ENCODE results near the gene GPR143. TPM values are rescaled to one million over a fixed set of nuclear protein-coding genes. Genes with fewer than 3 reads are reported as not detected.

GPR143 gene
- total RNA-seq, 1 experiment from 2014 or later = 1.2 TPM

DNA sequence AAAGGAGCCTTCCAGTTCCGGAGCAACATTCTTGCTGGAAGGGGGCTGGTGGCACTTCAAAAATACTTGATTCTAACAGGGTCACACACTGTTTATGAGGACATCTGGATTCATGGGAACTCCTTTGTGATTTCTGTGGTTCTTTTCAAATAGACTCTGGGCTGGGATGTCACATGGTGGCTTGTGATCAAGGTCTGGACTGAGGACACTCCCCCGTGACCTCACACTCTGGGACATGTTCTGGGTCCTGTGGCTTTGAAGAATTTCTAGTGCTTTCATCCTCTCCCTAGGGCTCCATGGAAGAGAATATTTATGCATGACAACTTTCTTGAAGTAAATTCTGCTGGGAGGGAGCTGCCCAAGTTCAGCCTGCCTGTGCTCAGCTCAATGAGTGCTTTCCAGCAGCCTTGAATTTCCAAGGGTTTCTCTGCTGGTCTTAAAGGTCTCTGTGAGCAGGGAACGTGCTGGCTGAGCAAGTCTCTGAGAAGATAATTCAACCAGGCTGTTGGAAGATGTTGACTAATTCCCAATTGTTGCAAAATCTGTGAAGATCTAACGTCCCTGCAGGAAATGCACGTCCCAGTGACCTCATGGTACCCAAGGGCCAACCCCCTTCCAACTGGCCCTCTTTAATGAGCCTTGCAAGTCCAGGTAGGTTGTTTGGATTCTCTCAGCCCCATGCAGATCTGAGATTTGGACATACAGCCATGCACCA, 36.3 kb downstream of the GPR143 start:
- Histone ChIP-seq H3K9me3 (ENCODE audit: low read depth, low read length, poor library complexity, severe bottlenecking) (peaks cover 12% of the 10 kb centered on the region), H3K27ac (ENCODE audit: low read depth, low read length, poor library complexity, severe bottlenecking) (no peak overlapping the region), H3K27me3 (replicated peaks; ENCODE audit: insufficient read depth, low read depth, low read length, poor library complexity) (no peaks in the 10 kb centered on the region), H3K4me3 (ENCODE audit: low read depth, low read length, poor library complexity, severe bottlenecking) (no peak overlapping the region), H3K36me3 (ENCODE audit: insufficient read depth, low read length, poor library complexity, severe bottlenecking) (no peaks in the 10 kb centered on the region), H3K4me1 (ENCODE audit: insufficient read depth, low read length, poor library complexity, severe bottlenecking) (no peaks in the 10 kb centered on the region)
- POLR2A ChIA-PET (ENCODE audit: low non-redundant PET) = no interaction called here
- DNase-seq (ENCODE audit: low spot score) = no peak
- intact Hi-C loops (cut with micrococcal nuclease; ENCODE audit: unreplicated experiment) = no loop called here
- TF ChIP-seq, protein P1, sequence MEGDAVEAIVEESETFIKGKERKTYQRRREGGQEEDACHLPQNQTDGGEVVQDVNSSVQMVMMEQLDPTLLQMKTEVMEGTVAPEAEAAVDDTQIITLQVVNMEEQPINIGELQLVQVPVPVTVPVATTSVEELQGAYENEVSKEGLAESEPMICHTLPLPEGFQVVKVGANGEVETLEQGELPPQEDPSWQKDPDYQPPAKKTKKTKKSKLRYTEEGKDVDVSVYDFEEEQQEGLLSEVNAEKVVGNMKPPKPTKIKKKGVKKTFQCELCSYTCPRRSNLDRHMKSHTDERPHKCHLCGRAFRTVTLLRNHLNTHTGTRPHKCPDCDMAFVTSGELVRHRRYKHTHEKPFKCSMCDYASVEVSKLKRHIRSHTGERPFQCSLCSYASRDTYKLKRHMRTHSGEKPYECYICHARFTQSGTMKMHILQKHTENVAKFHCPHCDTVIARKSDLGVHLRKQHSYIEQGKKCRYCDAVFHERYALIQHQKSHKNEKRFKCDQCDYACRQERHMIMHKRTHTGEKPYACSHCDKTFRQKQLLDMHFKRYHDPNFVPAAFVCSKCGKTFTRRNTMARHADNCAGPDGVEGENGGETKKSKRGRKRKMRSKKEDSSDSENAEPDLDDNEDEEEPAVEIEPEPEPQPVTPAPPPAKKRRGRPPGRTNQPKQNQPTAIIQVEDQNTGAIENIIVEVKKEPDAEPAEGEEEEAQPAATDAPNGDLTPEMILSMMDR (conservative IDR thresholded peaks at IDR 0.05; ENCODE audit: low read depth, low read length) = no peak
- TF ChIP-seq EZH2 (IDR thresholded peaks at IDR 0.05; ENCODE audit: borderline replicate concordance, low read depth, low read length, poor library complexity, severe bottlenecking) = no peak
- BruUV-seq (replicated peaks) = no TSS peak
- CTCF ChIA-PET = no interaction called here

DNA sequence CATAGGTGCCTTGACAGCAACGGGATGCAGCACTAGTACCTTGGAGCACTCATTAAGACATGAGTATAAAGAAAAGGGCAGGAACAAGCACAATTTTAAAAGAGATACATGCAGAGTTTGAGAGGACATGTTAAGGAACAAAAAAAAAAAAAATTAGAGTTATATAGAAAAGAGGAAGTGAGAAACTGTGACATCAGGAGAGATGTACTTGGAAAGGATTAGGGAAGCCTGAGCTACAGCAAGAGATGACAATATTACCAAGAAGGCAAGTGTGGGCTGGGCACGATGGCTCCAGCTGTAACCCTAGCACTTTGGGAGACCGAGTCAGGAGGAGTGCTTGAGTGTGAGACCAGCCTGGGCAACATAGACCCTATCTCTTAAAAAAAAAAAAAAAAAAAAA, 37.4 kb downstream of the GPR143 start:
- no peaks in the 10 kb centered on the region for H3K36me3 ChIP-seq (ENCODE audit: insufficient read depth, low read length, poor library complexity, severe bottlenecking)
- no peak for TF ChIP-seq EZH2 (IDR thresholded peaks at IDR 0.05; ENCODE audit: borderline replicate concordance, low read depth, low read length, poor library complexity, severe bottlenecking)
- TF ChIP-seq, protein P1 (conservative IDR thresholded peaks at IDR 0.05; ENCODE audit: low read depth, low read length) = no peak
- DNase-seq (ENCODE audit: low spot score) = no peak
- no peaks in the 10 kb centered on the region for H3K4me1 ChIP-seq (ENCODE audit: insufficient read depth, low read length, poor library complexity, severe bottlenecking)
- POLR2A ChIA-PET (ENCODE audit: low non-redundant PET) = no interaction called here
- no TSS peak for BruUV-seq (replicated peaks)
- no peak overlapping the region for H3K4me3 ChIP-seq (ENCODE audit: low read depth, low read length, poor library complexity, severe bottlenecking)
- no peaks in the 10 kb centered on the region for H3K27me3 ChIP-seq (replicated peaks; ENCODE audit: insufficient read depth, low read depth, low read length, poor library complexity)
- H3K27ac ChIP-seq (ENCODE audit: low read depth, low read length, poor library complexity, severe bottlenecking) = no peak overlapping the region
- intact Hi-C loops (cut with micrococcal nuclease; ENCODE audit: unreplicated experiment) = no loop called here
- peaks cover 15% of the 10 kb centered on the region for H3K9me3 ChIP-seq (ENCODE audit: low read depth, low read length, poor library complexity, severe bottlenecking)
- CTCF ChIA-PET = no interaction called here

DNA sequence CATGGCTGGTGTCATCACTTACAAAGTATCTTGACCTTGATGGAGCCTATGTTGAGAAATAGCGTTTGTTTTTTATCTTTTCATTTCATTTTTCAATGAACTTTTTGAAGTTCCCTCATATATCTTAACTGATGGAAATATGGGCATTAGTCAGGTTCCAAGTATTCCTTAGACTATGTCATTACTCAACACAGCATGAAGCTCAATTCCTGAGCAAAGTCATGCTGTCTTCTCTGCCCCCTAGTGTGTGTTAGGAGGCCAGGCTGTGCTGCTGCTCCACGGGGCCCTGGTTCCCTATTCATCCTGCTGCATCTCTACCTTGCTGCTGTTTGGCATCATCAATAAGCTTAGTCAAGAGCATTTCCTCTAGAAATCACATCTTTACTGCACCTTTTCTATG, 40.9 kb downstream of the GPR143 start:
- no peak for TF ChIP-seq EZH2 (IDR thresholded peaks at IDR 0.05; ENCODE audit: borderline replicate concordance, low read depth, low read length, poor library complexity, severe bottlenecking)
- TF ChIP-seq, protein P1 (conservative IDR thresholded peaks at IDR 0.05; ENCODE audit: low read depth, low read length) = 0 out of 2 replicates have a peak, but pooled peaks have one; percentile 11
- CTCF ChIA-PET = no interaction called here
- intact Hi-C loops (cut with micrococcal nuclease; ENCODE audit: unreplicated experiment) = no loop called here
- Histone ChIP-seq H3K4me3 (ENCODE audit: low read depth, low read length, poor library complexity, severe bottlenecking) (no peak overlapping the region), H3K4me1 (ENCODE audit: insufficient read depth, low read length, poor library complexity, severe bottlenecking) (no peaks in the 10 kb centered on the region), H3K36me3 (ENCODE audit: insufficient read depth, low read length, poor library complexity, severe bottlenecking) (no peaks in the 10 kb centered on the region), H3K9me3 (ENCODE audit: low read depth, low read length, poor library complexity, severe bottlenecking) (peaks cover 17% of the 10 kb centered on the region), H3K27ac (ENCODE audit: low read depth, low read length, poor library complexity, severe bottlenecking) (no peak overlapping the region), H3K27me3 (replicated peaks; ENCODE audit: insufficient read depth, low read depth, low read length, poor library complexity) (no peaks in the 10 kb centered on the region)
- POLR2A ChIA-PET (ENCODE audit: low non-redundant PET) = no interaction called here
- peak; percentile 20 for DNase-seq (ENCODE audit: low spot score)
- BruUV-seq (replicated peaks) = no TSS peak

All from A673 (cell line).